HG03139 (cell line): Measurements from ENCODE around the gene CRYBG1.

Experiments
- ATAC-seq: cut with Tn5 transposase; IDR thresholded peaks from one replicate; pipeline ENCODE4 v1.9.1; 2021; ENCODE audit not compliant: unreplicated experiment

The CRYBG1 gene

GRCh38 chr6:106456756-106457155 lies 96.2 kb downstream of the CRYBG1 start:
- ATAC-seq, result no peak

- no peak for ATAC-seq
Observed at GRCh38 chr6:106458021-106458986, 97.8 kb downstream of the CRYBG1 start.

- ATAC-seq, result no peak
Observed at GRCh38 chr6:106460481-106460880, 100.0 kb downstream of the CRYBG1 start.

GRCh38 chr6:106461084-106461483 lies 100.6 kb downstream of the CRYBG1 start:
- ATAC-seq, result no peak

- ATAC-seq, result no peak
Observed at GRCh38 chr6:106462923-106463557, 102.5 kb downstream of the CRYBG1 start.

GRCh38 chr6:106466211-106466610 lies 105.7 kb downstream of the CRYBG1 start:
- ATAC-seq, result no peak

GRCh38 chr6:106468935-106469334 lies 108.4 kb downstream of the CRYBG1 start:
- no peak for ATAC-seq

GRCh38 chr6:106469882-106470281 lies 109.4 kb downstream of the CRYBG1 start:
- no peak for ATAC-seq

GRCh38 chr6:106470316-106470715 lies 109.8 kb downstream of the CRYBG1 start:
- no peak for ATAC-seq

GRCh38 chr6:106470811-106471210 lies 110.3 kb downstream of the CRYBG1 start:
- ATAC-seq, result no peak

GRCh38 chr6:106473812-106474211 lies 113.3 kb downstream of the CRYBG1 start:
- no peak for ATAC-seq

- no peak for ATAC-seq
Observed at GRCh38 chr6:106474466-106474865, 113.9 kb downstream of the CRYBG1 start.

- ATAC-seq, result no peak
Observed at GRCh38 chr6:106475284-106475683, 114.8 kb downstream of the CRYBG1 start.

- ATAC-seq, result no peak
Observed at GRCh38 chr6:106476331-106477105, 116.0 kb downstream of the CRYBG1 start.

GRCh38 chr6:106477146-106477545 lies 116.6 kb downstream of the CRYBG1 start:
- ATAC-seq, result no peak

GRCh38 chr6:106477790-106478189 lies 117.3 kb downstream of the CRYBG1 start:
- ATAC-seq, result no peak

- no peak for ATAC-seq
Observed at GRCh38 chr6:106486236-106486635, 125.7 kb downstream of the CRYBG1 start.

GRCh38 chr6:106488494-106489370 lies 128.2 kb downstream of the CRYBG1 start:
- ATAC-seq, result no peak

- ATAC-seq, result no peak
Observed at GRCh38 chr6:106490030-106490429, 129.5 kb downstream of the CRYBG1 start.

GRCh38 chr6:106490436-106490835 lies 129.9 kb downstream of the CRYBG1 start:
- no peak for ATAC-seq
